GDM1 (cell line): ENCODE measurements around the gene ALS2CL.
"Not testable (repeated sequence)": the region's sequence is repeated elsewhere in the genome, so short reads cannot be mapped to it uniquely, and the experiment has no call there.

ENCODE experiments used
- DNase-seq: peaks from one replicate; lab custom pipeline; 2025; lab: John Stamatoyannopoulos, UW

ALS2CL gene, protein sequence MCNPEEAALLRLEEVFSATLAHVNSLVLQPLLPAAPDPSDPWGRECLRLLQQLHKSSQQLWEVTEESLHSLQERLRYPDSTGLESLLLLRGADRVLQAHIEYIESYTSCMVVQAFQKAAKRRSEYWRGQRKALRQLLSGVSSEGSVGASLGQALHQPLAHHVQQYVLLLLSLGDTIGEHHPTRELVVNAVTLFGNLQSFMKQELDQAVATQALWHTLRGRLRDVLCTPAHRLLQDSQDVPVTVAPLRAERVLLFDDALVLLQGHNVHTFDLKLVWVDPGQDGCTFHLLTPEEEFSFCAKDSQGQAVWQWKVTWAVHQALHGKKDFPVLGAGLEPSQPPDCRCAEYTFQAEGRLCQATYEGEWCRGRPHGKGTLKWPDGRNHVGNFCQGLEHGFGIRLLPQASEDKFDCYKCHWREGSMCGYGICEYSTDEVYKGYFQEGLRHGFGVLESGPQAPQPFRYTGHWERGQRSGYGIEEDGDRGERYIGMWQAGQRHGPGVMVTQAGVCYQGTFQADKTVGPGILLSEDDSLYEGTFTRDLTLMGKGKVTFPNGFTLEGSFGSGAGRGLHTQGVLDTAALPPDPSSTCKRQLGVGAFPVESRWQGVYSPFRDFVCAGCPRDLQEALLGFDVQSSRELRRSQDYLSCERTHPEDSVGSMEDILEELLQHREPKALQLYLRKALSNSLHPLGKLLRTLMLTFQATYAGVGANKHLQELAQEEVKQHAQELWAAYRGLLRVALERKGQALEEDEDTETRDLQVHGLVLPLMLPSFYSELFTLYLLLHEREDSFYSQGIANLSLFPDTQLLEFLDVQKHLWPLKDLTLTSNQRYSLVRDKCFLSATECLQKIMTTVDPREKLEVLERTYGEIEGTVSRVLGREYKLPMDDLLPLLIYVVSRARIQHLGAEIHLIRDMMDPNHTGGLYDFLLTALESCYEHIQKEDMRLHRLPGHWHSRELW

GRCh38 chr3:46693038-46693891, at the start of gene ALS2CL:
TSS of gene ALS2CL (minus strand) at chr3:46693679. CDS start at chr3:46689440, 4,239 bp downstream.
- DNase-seq = no peak

DNA sequence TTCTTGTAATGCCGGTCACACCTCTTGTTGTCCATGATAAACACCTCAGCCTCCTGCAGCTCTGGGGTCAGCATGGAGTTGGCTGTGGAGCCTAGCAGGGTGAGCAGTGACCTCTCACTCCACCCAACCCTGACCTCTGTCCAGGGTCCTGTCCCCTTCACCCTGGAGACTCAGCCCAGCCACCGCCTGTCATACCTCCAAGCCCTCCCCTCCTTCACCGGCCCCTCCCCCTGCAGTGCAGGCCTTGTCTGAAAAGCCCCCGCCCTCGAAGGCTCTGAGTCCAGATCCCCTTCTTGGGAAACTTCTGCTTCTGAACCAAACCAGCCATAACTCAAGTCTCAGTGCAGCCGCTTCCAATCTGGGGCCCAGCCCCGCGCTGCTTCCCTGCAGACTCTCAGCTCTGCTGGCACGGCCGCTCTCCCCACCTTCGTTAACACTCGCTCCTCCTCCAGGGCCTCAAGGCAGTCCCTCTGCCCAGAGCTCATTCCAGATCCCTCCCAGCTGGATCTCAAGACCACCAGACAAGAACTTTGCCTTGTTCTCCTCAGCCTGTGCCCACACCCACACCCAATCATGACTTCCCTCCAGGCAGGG, 49.6 kb upstream of the ALS2CL start:
- no peak for DNase-seq

- DNase-seq = not testable (repeated sequence)
Observed at GRCh38 chr3:46739565-46739964, 46.1 kb upstream of the ALS2CL start.

DNA sequence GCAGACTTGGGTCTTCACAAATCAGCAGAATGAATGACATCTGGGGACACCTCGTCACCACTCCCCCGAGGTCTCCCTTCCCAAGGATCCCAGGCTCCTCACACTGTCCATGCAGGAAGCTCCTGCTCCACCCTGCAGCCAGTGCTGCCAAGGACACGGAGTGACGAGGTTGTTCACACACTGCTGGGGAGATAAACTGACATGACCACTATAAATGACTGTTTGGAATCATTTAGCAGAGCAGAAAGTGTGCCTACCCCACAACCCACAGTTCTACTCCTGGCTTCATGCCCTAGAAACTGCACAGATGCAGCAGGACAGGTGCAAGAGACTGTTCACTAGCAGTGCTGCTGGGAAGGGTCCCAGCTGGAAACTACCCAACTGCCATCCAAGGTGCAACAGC, 43.9 kb upstream of the ALS2CL start:
- no peak for DNase-seq

GRCh38 chr3:46736006-46736872, 42.8 kb upstream of the ALS2CL start:
- no peak for DNase-seq

DNA sequence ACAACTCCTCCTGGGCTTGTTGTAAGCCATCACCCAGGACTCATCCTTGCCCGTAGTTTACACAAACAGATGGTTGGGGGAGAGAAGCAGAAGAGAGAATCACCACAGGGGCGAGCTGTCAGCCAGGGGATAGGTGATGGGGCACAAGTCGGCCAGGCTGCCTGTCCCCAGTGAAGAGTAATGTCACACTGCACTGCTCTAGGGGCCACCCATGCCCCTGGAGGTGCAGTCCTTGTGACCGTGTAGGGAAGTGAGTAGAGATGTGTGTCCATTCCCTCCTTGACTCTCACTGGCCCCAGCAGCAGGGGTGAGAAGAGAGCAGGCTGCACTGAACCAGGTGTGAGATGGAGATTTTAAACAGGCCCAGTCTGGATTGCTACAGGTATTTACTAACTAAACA, 41.3 kb upstream of the ALS2CL start:
- DNase-seq = no peak

DNA sequence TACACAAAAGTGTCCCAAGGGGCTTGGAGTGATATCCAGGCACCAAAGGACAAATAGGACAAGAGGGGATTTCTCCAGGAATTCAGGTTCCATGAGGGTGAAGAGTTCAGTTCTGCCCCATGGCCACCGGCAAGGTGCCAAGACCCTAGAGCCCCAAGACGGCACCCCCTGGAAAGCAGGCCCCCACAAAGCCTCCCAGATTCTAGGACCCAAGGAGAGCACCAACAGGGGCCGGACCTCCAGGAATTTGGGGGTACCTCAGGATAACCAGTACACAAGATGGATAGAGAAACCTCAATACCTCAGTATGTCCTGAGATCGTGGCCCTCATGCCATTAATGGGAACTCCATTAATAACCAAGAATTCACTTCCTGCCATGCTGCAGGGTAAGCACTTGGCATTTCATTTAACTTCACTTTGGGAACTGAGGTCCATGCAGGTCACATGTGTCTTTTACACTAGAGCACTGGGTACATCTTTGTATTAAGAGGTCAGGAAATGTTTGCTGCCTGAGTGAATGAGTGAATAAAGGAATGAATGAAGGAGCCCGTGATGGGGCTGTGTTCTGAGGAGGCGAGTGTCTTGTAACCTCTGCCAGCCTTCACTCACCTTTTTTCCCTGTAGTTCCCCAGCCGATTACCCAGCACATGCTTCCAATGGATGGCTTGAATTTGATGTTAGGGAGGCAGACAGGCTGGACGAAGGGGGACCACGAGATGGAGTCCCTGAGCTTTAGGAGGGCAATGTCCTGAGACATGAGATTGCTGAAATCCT, 39.7 kb upstream of the ALS2CL start:
- DNase-seq = no peak

GRCh38 chr3:46731795-46732194, 38.3 kb upstream of the ALS2CL start:
- DNase-seq = no peak

DNA sequence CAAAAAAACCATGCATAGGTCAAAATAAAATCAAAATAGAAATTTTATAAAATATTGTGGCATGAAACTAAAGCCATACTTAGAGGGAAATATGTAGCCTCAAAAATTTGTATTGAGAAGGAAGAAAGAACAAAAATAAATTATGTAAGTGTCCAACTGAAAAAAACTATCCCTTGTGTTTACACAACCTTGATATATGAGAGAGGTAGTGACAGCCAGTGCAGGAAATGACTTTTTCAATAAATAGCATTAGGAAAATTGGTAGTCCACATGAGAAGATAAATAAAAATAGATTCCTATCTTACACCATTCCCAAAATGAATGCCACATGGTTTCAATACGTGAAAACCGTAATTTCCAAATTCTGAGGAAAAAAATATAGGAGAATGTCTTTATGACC, 37.3 kb upstream of the ALS2CL start:
- no peak for DNase-seq

- no peak for DNase-seq
Observed at GRCh38 chr3:46729038-46729437, 35.6 kb upstream of the ALS2CL start.

DNA sequence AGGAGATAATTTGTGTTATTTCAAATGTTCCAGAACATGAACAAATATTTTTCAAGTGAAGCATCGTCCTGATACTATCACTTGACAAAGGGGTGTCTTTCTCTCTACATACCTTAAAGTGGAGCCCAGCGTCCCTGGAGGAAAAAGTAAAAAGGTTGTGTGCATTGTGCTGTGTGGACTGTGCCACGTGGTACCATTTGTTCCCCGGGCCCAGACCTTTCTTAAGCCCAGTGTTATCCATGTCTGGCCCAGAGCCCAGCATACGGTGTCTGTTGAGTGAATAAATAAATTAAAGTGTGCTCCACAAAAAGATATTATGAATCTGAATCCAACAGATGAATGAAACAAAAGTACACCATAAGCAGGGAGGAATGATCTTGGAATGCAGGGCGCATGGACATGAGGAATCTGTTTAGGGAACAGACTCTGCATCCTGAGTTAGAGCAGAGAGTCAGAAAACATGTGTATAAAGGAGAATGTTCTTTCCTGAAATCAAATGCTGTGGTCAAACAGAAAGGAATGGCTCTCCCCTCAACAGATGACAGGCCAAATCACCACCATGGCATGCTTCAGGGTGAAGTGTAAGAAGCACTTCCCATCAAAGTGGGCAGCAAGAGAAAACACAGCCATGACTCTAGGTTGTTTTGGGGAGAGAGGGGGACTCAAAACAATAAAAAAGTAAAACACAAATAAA, 32.3 kb upstream of the ALS2CL start:
- DNase-seq = no peak

- DNase-seq = no peak
Observed at GRCh38 chr3:46724424-46724823, 30.9 kb upstream of the ALS2CL start.

DNA sequence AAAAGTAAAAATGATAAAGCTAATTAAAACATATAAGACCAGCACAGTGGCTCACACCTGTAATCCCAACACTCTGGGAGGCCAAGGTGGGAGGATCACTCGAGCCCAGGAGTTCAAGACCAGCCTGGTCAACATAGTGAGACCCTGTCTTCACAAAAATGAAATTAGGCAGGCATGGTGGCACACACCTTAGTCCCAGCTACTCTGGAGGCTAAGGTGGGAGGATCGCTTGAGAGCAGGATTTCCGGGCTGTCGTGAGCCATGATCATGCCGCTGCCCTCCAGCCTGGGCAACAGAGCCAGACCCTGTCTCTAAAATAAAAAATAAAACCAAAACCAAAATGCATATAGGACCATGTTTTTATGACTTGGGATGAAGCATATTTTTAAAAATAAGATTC, 29.0 kb upstream of the ALS2CL start:
- DNase-seq = no peak

GRCh38 chr3:46721009-46721408, 27.5 kb upstream of the ALS2CL start:
- no peak for DNase-seq

DNA sequence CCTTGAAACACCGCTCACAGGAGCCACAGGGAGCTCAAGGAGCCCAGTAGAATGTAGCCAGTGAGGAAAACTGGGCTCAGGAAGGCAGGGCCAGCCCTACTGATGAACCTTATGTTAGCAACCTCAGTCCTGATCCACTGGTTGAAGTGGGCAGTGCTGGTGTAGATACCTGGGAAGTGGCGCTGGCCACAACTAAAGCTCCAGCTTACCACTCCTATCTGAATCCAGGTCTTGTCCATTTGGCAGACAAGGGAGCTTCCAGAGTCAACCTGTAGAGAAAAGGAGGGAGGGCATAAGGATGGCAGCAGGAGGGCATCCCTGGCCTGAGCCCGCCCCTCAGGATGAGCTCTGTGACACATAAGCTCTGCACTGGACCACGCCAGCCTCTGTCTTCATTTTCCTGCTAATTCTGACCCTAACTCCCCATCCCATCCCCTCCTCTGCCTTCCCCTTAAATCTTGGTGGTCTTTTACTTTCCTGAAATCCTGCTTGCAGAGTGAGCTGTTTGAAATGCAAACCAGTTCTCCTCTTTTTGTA, 26.3 kb upstream of the ALS2CL start:
- no peak for DNase-seq

GRCh38 chr3:46719044-46719565, 25.6 kb upstream of the ALS2CL start:
- no peak for DNase-seq

- DNase-seq = no peak
Observed at GRCh38 chr3:46717447-46718231, 24.2 kb upstream of the ALS2CL start, which contains the start of gene PRSS50. TSS of gene PRSS50 (minus strand) at chr3:46717869. CDS start at chr3:46717824, 45 bp downstream.
